ENCODE measurements around the gene KRTAP4-7. TPM values are rescaled to one million over a fixed set of nuclear protein-coding genes. Genes with fewer than 3 reads are reported as not detected.
"Not testable (repeated sequence)": the region's sequence is repeated elsewhere in the genome, so short reads cannot be mapped to it uniquely, and the experiment has no call there.

Gene KRTAP4-7
- total RNA-seq, result not detected in 2 replicates

- H3K4me3 ChIP-seq (ENCODE audit: low read depth, low read length); DNase-seq (ENCODE audit: low read depth): not testable (repeated sequence)
These were observed at the start of gene KRTAP4-7 for GRCh38 chr17:41084100-41084856. TSS of gene KRTAP4-7 (plus strand) at chr17:41084150. CDS start at chr17:41084207, 57 bp downstream.

- H3K4me3 ChIP-seq (ENCODE audit: low read depth, low read length); DNase-seq (ENCODE audit: low read depth): not testable (repeated sequence)
These were observed 49.5 kb upstream of the KRTAP4-7 start, which contains the start of gene KRTAP1-3 for GRCh38 chr17:41034346-41034935. TSS of gene KRTAP1-3 (minus strand) at chr17:41034874. CDS start at chr17:41034821, 53 bp downstream.

GRCh38 chr17:41037853-41038350, 46.0 kb upstream of the KRTAP4-7 start:
- no peak for DNase-seq (ENCODE audit: low read depth)
- H3K4me3 ChIP-seq (ENCODE audit: low read depth, low read length), result no peak overlapping the region
- TF ChIP-seq CTCF (IDR thresholded peaks at IDR 0.05; ENCODE audit: insufficient read depth, low read depth, low read length), result no peak

- not testable (repeated sequence) for DNase-seq (ENCODE audit: low read depth); H3K4me3 ChIP-seq (ENCODE audit: low read depth, low read length)
These were observed 43.0 kb upstream of the KRTAP4-7 start, which contains the start of gene KRTAP1-1 for GRCh38 chr17:41040783-41041571. TSS of gene KRTAP1-1 (minus strand) at chr17:41041450. CDS start at chr17:41041397, 53 bp downstream.

GRCh38 chr17:41042953-41043352, 41.0 kb upstream of the KRTAP4-7 start:
- TF ChIP-seq CTCF (IDR thresholded peaks at IDR 0.05; ENCODE audit: insufficient read depth, low read depth, low read length), result no peak
- no peak overlapping the region for H3K4me3 ChIP-seq (ENCODE audit: low read depth, low read length)
- no peak for DNase-seq (ENCODE audit: low read depth)

- not testable (repeated sequence) for H3K4me3 ChIP-seq (ENCODE audit: low read depth, low read length); DNase-seq (ENCODE audit: low read depth)
These were observed 37.0 kb upstream of the KRTAP4-7 start, which contains the start of gene KRTAP2-1 for GRCh38 chr17:41046735-41047465. TSS of gene KRTAP2-1 (minus strand) at chr17:41047316. CDS start at chr17:41047267, 49 bp downstream.

GRCh38 chr17:41048441-41048840, 35.5 kb upstream of the KRTAP4-7 start:
- no peak for TF ChIP-seq CTCF (IDR thresholded peaks at IDR 0.05; ENCODE audit: insufficient read depth, low read depth, low read length)
- peak; percentile 61 for DNase-seq (ENCODE audit: low read depth)
- no peak overlapping the region for H3K4me3 ChIP-seq (ENCODE audit: low read depth, low read length)

- TF ChIP-seq CTCF (IDR thresholded peaks at IDR 0.05; ENCODE audit: insufficient read depth, low read depth, low read length), result no peak
- H3K4me3 ChIP-seq (ENCODE audit: low read depth, low read length), result no peak overlapping the region
- peak; percentile 51 for DNase-seq (ENCODE audit: low read depth)
These were observed 34.8 kb upstream of the KRTAP4-7 start for GRCh38 chr17:41049110-41049509.
